Measurements from ENCODE around the gene EDRF1.
"Not testable (repeated sequence)": the region's sequence is repeated elsewhere in the genome, so short reads cannot be mapped to it uniquely, and the experiment has no call there.

Gene EDRF1

GRCh38 chr10:125689955-125690569, 29.4 kb upstream of the EDRF1 start:
- FAIRE-seq (no peak), DNase-seq (ENCODE audit: insufficient read length, low spot score) (no peak)
- TF ChIP-seq CTCF (IDR thresholded peaks at IDR 0.05; ENCODE audit: insufficient read depth, missing control alignments), result no peak

- DNase-seq (ENCODE audit: insufficient read length, low spot score) (no peak), FAIRE-seq (no peak)
Measured at GRCh38 chr10:125691160-125691981, 28.1 kb upstream of the EDRF1 start.

DNA sequence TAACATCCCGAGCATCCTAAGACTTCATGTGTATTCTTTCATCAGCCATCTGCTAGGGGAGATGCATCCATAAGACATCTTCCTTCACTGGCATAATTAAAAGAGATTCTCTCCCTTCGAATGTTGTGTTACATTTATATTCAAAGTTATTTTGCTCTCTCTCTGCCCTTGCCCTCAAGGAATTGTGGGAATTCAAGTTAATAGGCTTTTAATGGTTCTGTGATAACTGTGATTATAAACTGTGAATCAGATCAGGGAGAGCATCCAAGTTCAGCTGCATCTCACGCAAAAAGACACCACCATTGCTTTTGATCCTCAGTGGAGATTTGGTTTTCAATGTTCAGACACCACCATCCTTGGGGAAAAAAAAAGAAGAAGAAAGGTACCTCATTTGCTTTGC, 27.3 kb upstream of the EDRF1 start:
- TF ChIP-seq CTCF (IDR thresholded peaks at IDR 0.05; ENCODE audit: insufficient read depth, missing control alignments), result no peak
- no peak for DNase-seq (ENCODE audit: insufficient read length, low spot score)
- FAIRE-seq, result no peak

More at GRCh38 chr10:125691160-125691981, 28.1 kb upstream of the EDRF1 start:
- TF ChIP-seq CTCF (IDR thresholded peaks at IDR 0.05; ENCODE audit: insufficient read depth, missing control alignments), result no peak

GRCh38 chr10:125692601-125693523, 26.6 kb upstream of the EDRF1 start:
- FAIRE-seq (no peak), DNase-seq (ENCODE audit: insufficient read length, low spot score) (no peak)
- no peak for TF ChIP-seq CTCF (IDR thresholded peaks at IDR 0.05; ENCODE audit: insufficient read depth, missing control alignments)

GRCh38 chr10:125693524-125693847, 26.0 kb upstream of the EDRF1 start:
- no peak for TF ChIP-seq CTCF (IDR thresholded peaks at IDR 0.05; ENCODE audit: insufficient read depth, missing control alignments)
- FAIRE-seq, result no peak
- DNase-seq (ENCODE audit: insufficient read length, low spot score), result no peak

GRCh38 chr10:125694883-125695282, 24.6 kb upstream of the EDRF1 start:
- FAIRE-seq (no peak), DNase-seq (ENCODE audit: insufficient read length, low spot score) (no peak)
- no peak for TF ChIP-seq CTCF (IDR thresholded peaks at IDR 0.05; ENCODE audit: insufficient read depth, missing control alignments)

- FAIRE-seq; DNase-seq (ENCODE audit: insufficient read length, low spot score): not testable (repeated sequence)
Measured at GRCh38 chr10:125696884-125697283, 22.6 kb upstream of the EDRF1 start.
